ENCODE data around the gene CYP2C9.
"Not testable (repeated sequence)": the region's sequence is repeated elsewhere in the genome, so short reads cannot be mapped to it uniquely, and the experiment has no call there.

Gene CYP2C9

GRCh38 chr10:94938383-94938782 is at the start of gene CYP2C9:
Gene CYP2C9 (plus strand): TSS chr10:94938658. CDS start chr10:94938683, 25 bp downstream.
- no peak for DNase-seq (ENCODE audit: low spot score)

- DNase-seq (ENCODE audit: low spot score): no peak
Measured at GRCh38 chr10:94889123-94889522, 49.3 kb upstream of the CYP2C9 start.

GRCh38 chr10:94890264-94891022 is 48.0 kb upstream of the CYP2C9 start:
- no peak for DNase-seq (ENCODE audit: low spot score)

GRCh38 chr10:94898414-94898813 is 40.0 kb upstream of the CYP2C9 start:
- not testable (repeated sequence) for DNase-seq (ENCODE audit: low spot score)

- no peak for DNase-seq (ENCODE audit: low spot score)
Measured at GRCh38 chr10:94902080-94902479, 36.4 kb upstream of the CYP2C9 start.

GRCh38 chr10:94902570-94902969 is 35.9 kb upstream of the CYP2C9 start:
- no peak for DNase-seq (ENCODE audit: low spot score)

GRCh38 chr10:94904506-94905148 is 33.8 kb upstream of the CYP2C9 start:
- DNase-seq (ENCODE audit: low spot score): not testable (repeated sequence)

- no peak for DNase-seq (ENCODE audit: low spot score)
Measured at GRCh38 chr10:94916423-94916822, 22.0 kb upstream of the CYP2C9 start.

- no peak for DNase-seq (ENCODE audit: low spot score)
Measured at GRCh38 chr10:94936721-94937120, 1.7 kb upstream of the CYP2C9 start.

- DNase-seq (ENCODE audit: low spot score): not testable (repeated sequence)
Measured at GRCh38 chr10:94943432-94944103, 5.1 kb downstream of the CYP2C9 start.

GRCh38 chr10:94946181-94946580 is 7.7 kb downstream of the CYP2C9 start:
- not testable (repeated sequence) for DNase-seq (ENCODE audit: low spot score)

GRCh38 chr10:94963901-94964300 is 25.4 kb downstream of the CYP2C9 start:
- peak; percentile 1 for DNase-seq (ENCODE audit: low spot score)

- DNase-seq (ENCODE audit: low spot score): no peak
Measured at GRCh38 chr10:94983555-94983954, 45.1 kb downstream of the CYP2C9 start.

GRCh38 chr10:94989192-94989591 is 50.7 kb downstream of the CYP2C9 start:
- no peak for DNase-seq (ENCODE audit: low spot score)

- DNase-seq (ENCODE audit: low spot score): no peak
Measured at GRCh38 chr10:94991243-94991888, 52.9 kb downstream of the CYP2C9 start.

GRCh38 chr10:94992811-94993210 is 54.4 kb downstream of the CYP2C9 start:
- DNase-seq (ENCODE audit: low spot score): no peak

GRCh38 chr10:94997741-94998174 is 59.3 kb downstream of the CYP2C9 start:
- no peak for DNase-seq (ENCODE audit: low spot score)

- no peak for DNase-seq (ENCODE audit: low spot score)
Measured at GRCh38 chr10:95026461-95026860, 88.0 kb downstream of the CYP2C9 start.

- no peak for DNase-seq (ENCODE audit: low spot score)
Measured at GRCh38 chr10:95031656-95032055, 93.2 kb downstream of the CYP2C9 start.

- DNase-seq (ENCODE audit: low spot score): no peak
Measured at GRCh38 chr10:95034401-95034800, 95.9 kb downstream of the CYP2C9 start.

- no peak for DNase-seq (ENCODE audit: low spot score)
Measured at GRCh38 chr10:95035332-95036295, 97.2 kb downstream of the CYP2C9 start.
